SJSA1 (cell line): ENCODE data around the gene TREH. TPM values are rescaled to one million over a fixed set of nuclear protein-coding genes. Genes with fewer than 3 reads are reported as not detected.
A peak's percentile ranks its signal among the peaks of the same experiment; 100 is the strongest.

ENCODE experiments used
- DNase-seq, 2 experiments: peaks; one replicate each; pipeline ENCODE4 v3.0.0-alpha.2; 2015 to 2020; ENCODE audit warnings: low spot score in 2 of 2, low read depth in 1 of 2
- H3K27ac ChIP-seq: fragments of 250-450 bp; sonication (Bioruptor Pico); 2 replicates; pipeline ENCODE4 v1.5.1; 2020; ENCODE audit warnings: mild to moderate bottlenecking, moderate library complexity
- H3K27me3 ChIP-seq: fragments of 250-450 bp; sonication (Bioruptor Pico); replicated peaks from 2 replicates; pipeline ENCODE4 v1.5.1; 2020; ENCODE audit warnings: mild to moderate bottlenecking, moderate library complexity
- H3K36me3 ChIP-seq: fragments of 250-450 bp; sonication (Bioruptor Pico); 2 replicates; pipeline ENCODE4 v1.5.1; 2020; ENCODE audit warnings: mild to moderate bottlenecking
- H3K4me1 ChIP-seq: fragments of 250-450 bp; sonication (Bioruptor Pico); replicated peaks from 2 replicates; pipeline ENCODE4 v1.6.1; 2021; ENCODE audit warnings: mild to moderate bottlenecking
- H3K4me3 ChIP-seq: fragments of 250-450 bp; sonication (Bioruptor Pico); 2 replicates; pipeline ENCODE4 v1.5.1; 2020; ENCODE audit warnings: mild to moderate bottlenecking
- H3K9me3 ChIP-seq: fragments of 250-450 bp; sonication (Bioruptor Pico); replicated peaks from 2 replicates; pipeline ENCODE4 v1.5.1; 2020; ENCODE audit warnings: mild to moderate bottlenecking
- total RNA-seq: library from RNA; depleted of rRNA; stranded (reverse); fragments of >200 nt; shearing (Covaris generic); gene quantifications from 2 replicates; pipeline ENCODE4 v1.2.3, GENCODE V29; 2014

The TREH gene
- total RNA-seq, 1 experiment from 2014 or later = not detected

- Histone ChIP-seq H3K4me1 (no peaks in the 10 kb centered on the region), H3K9me3 (no peaks in the 10 kb centered on the region), H3K27ac (no peak overlapping the region), H3K4me3 (no peak overlapping the region), H3K27me3 (no peaks in the 10 kb centered on the region), H3K36me3 (no peaks in the 10 kb centered on the region)
- DNase-seq = no peak
Measured at GRCh38 chr11:118670063-118670462, 9.4 kb downstream of the TREH start.

GRCh38 chr11:118666371-118666770 is 13.1 kb downstream of the TREH start:
- Histone ChIP-seq H3K27me3 (no peaks in the 10 kb centered on the region), H3K9me3 (no peaks in the 10 kb centered on the region), H3K36me3 (no peaks in the 10 kb centered on the region), H3K27ac (no peak overlapping the region), H3K4me3 (no peak overlapping the region), H3K4me1 (no peaks in the 10 kb centered on the region)
- no peak for DNase-seq

- H3K4me1 ChIP-seq = peaks cover 3% of the 10 kb centered on the region; the same call in 1 of the 2 replicates
- H3K36me3 ChIP-seq = no peaks in the 10 kb centered on the region
- H3K4me3 ChIP-seq = no peak overlapping the region
- no peak for DNase-seq
- H3K27me3 ChIP-seq = no peaks in the 10 kb centered on the region
- no peaks in the 10 kb centered on the region for H3K9me3 ChIP-seq
- no peak overlapping the region for H3K27ac ChIP-seq
Measured at GRCh38 chr11:118663902-118664301, 15.5 kb downstream of the TREH start.

- H3K36me3 ChIP-seq = peaks cover 1% of the 10 kb centered on the region; the same call in 1 of the 2 replicates
- DNase-seq = no peak
- H3K27ac ChIP-seq = no peak overlapping the region
- no peaks in the 10 kb centered on the region for H3K27me3 ChIP-seq
- H3K4me3 ChIP-seq = no peak overlapping the region
- peaks cover 3% of the 10 kb centered on the region; the same call in 1 of the 2 replicates for H3K4me1 ChIP-seq
- no peaks in the 10 kb centered on the region for H3K9me3 ChIP-seq
Measured at GRCh38 chr11:118663381-118663780, 16.1 kb downstream of the TREH start.

- H3K27me3 ChIP-seq = no peaks in the 10 kb centered on the region
- H3K9me3 ChIP-seq = no peaks in the 10 kb centered on the region
- no peak for DNase-seq
- peaks cover 3% of the 10 kb centered on the region; the same call in 1 of the 2 replicates for H3K4me1 ChIP-seq
- H3K36me3 ChIP-seq = peaks cover 4% of the 10 kb centered on the region
- H3K27ac ChIP-seq = no peak overlapping the region
- no peak overlapping the region for H3K4me3 ChIP-seq
Measured at GRCh38 chr11:118662401-118663271, 16.8 kb downstream of the TREH start.

GRCh38 chr11:118661425-118662301 is 17.8 kb downstream of the TREH start:
- H3K27me3 ChIP-seq = no peaks in the 10 kb centered on the region
- no peak overlapping the region for H3K4me3 ChIP-seq
- H3K36me3 ChIP-seq = peaks cover 7% of the 10 kb centered on the region
- no peak for DNase-seq
- H3K4me1 ChIP-seq = peaks cover 3% of the 10 kb centered on the region; the same call in 1 of the 2 replicates
- no peak overlapping the region for H3K27ac ChIP-seq
- H3K9me3 ChIP-seq = no peaks in the 10 kb centered on the region

- Histone ChIP-seq H3K4me1 (peaks cover 3% of the 10 kb centered on the region; the same call in 1 of the 2 replicates), H3K27me3 (no peaks in the 10 kb centered on the region), H3K4me3 (no peak overlapping the region), H3K9me3 (no peaks in the 10 kb centered on the region), H3K27ac (no peak overlapping the region), H3K36me3 (peaks cover 12% of the 10 kb centered on the region)
- DNase-seq = no peak
Measured at GRCh38 chr11:118660681-118661424, 18.6 kb downstream of the TREH start.

GRCh38 chr11:118659953-118660680 is 19.3 kb downstream of the TREH start:
- Histone ChIP-seq H3K4me3 (no peak overlapping the region), H3K9me3 (no peaks in the 10 kb centered on the region), H3K27ac (no peak overlapping the region), H3K27me3 (no peaks in the 10 kb centered on the region), H3K36me3 (peaks cover 12% of the 10 kb centered on the region), H3K4me1 (peaks cover 3% of the 10 kb centered on the region; the same call in 1 of the 2 replicates)
- no peak for DNase-seq

- H3K4me3 ChIP-seq = no peak overlapping the region
- H3K9me3 ChIP-seq = no peaks in the 10 kb centered on the region
- peaks cover 3% of the 10 kb centered on the region; the same call in 1 of the 2 replicates for H3K4me1 ChIP-seq
- no peaks in the 10 kb centered on the region for H3K27me3 ChIP-seq
- peak; percentile 84 to 87 for DNase-seq
- peaks cover 12% of the 10 kb centered on the region for H3K36me3 ChIP-seq
- no peak overlapping the region for H3K27ac ChIP-seq
Measured at GRCh38 chr11:118659314-118659952, 20.0 kb downstream of the TREH start.

- peaks cover 3% of the 10 kb centered on the region; the same call in 1 of the 2 replicates for H3K4me1 ChIP-seq
- peak in 1 of 2 experiments; percentile 5 for DNase-seq
- no peaks in the 10 kb centered on the region for H3K9me3 ChIP-seq
- H3K27ac ChIP-seq = no peak overlapping the region
- H3K36me3 ChIP-seq = peaks cover 12% of the 10 kb centered on the region
- no peaks in the 10 kb centered on the region for H3K27me3 ChIP-seq
- H3K4me3 ChIP-seq = no peak overlapping the region
Measured at GRCh38 chr11:118658429-118659313, 20.8 kb downstream of the TREH start.

GRCh38 chr11:118657709-118658428 is 21.6 kb downstream of the TREH start:
- Histone ChIP-seq H3K36me3 (peaks cover 20% of the 10 kb centered on the region), H3K9me3 (no peaks in the 10 kb centered on the region), H3K27me3 (no peaks in the 10 kb centered on the region), H3K27ac (no peak overlapping the region), H3K4me1 (peaks cover 3% of the 10 kb centered on the region; the same call in 1 of the 2 replicates), H3K4me3 (no peak overlapping the region)
- no peak for DNase-seq
